Measurements from ENCODE around the gene MYO1D.

DNA sequence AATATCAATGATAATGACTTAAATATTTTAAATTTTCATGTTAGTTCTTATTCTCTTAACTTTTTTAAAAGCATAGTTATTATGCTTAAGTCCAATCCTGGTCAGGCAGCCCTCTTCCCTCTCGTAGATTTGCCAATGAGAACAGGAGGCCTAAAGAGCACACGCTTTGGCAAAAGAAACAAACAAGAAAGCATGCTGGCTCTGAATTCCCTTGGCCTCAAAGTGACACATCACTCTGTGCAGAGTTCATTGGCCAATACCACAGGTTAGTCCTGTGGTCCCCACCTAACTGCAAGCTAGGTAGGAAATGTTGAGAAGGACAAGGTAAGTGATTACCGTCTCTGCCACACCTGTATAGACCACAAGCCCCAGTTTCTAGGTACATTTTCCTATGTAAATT is 61.5 kb downstream of the MYO1D start:
- TF ChIP-seq, protein P1, sequence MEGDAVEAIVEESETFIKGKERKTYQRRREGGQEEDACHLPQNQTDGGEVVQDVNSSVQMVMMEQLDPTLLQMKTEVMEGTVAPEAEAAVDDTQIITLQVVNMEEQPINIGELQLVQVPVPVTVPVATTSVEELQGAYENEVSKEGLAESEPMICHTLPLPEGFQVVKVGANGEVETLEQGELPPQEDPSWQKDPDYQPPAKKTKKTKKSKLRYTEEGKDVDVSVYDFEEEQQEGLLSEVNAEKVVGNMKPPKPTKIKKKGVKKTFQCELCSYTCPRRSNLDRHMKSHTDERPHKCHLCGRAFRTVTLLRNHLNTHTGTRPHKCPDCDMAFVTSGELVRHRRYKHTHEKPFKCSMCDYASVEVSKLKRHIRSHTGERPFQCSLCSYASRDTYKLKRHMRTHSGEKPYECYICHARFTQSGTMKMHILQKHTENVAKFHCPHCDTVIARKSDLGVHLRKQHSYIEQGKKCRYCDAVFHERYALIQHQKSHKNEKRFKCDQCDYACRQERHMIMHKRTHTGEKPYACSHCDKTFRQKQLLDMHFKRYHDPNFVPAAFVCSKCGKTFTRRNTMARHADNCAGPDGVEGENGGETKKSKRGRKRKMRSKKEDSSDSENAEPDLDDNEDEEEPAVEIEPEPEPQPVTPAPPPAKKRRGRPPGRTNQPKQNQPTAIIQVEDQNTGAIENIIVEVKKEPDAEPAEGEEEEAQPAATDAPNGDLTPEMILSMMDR (conservative IDR thresholded peaks at IDR 0.05; ENCODE audit: low read depth, low read length), result no peak
- TF ChIP-seq EZH2 (IDR thresholded peaks at IDR 0.05; ENCODE audit: low read length, unreplicated experiment), result no peak
- no peak for TF ChIP-seq EZH2phosphoT487 (IDR thresholded peaks at IDR 0.05; ENCODE audit: borderline replicate concordance, low read length)
